K562 (cell line): ENCODE results near the gene UCKL1. TPM values are rescaled to one million over a fixed set of nuclear protein-coding genes. Genes with fewer than 3 reads are reported as not detected.

Experiments
- ATF1 ChIP-seq, 2 experiments: fragments of 450-650 bp in 1 of 2; IDR thresholded peaks; 2 replicates each; pipeline ENCODE4 v1.6.1; 2016; ENCODE audit warnings: missing compliant biosample characterization in 1 of 2, missing genetic modification characterization in 1 of 2
- CBX3 ChIP-seq, 2 experiments: IDR thresholded peaks; 1 replicate in 1 of 2; 2 replicates in 1 of 2; pipeline ENCODE4 v1.6.1; 2012; ENCODE audit warnings: inconsistent platforms in 2 of 2, low read length in 2 of 2, borderline replicate concordance in 1 of 2, control low read depth in 1 of 2
- EP300 ChIP-seq: IDR thresholded peaks from 2 replicates; pipeline ENCODE4 v1.6.1; 2012; ENCODE audit warnings: low read length, improper control_type of control experiment
- FIP1L1 ChIP-seq: fragments of 200-400 bp; formaldehyde crosslinking; IDR thresholded peaks from 2 replicates; pipeline ENCODE4 v1.6.1; 2018; ENCODE audit warnings: mild to moderate bottlenecking, low read depth, low read length; ENCODE audit not compliant: poor library complexity, severe bottlenecking
- MCM3 ChIP-seq: fragments of 450-650 bp; IDR thresholded peaks from 2 replicates; pipeline ENCODE4 v1.6.1; 2016
- NCOA2 ChIP-seq, 2 experiments: fragments of 450-650 bp; IDR thresholded peaks; 2 replicates each; pipeline ENCODE4 v1.6.1; 2018; ENCODE audit warnings: mild to moderate bottlenecking in 2 of 2, moderate library complexity in 1 of 2; ENCODE audit not compliant: partially characterized antibody in 2 of 2
- NONO ChIP-seq, 2 experiments: fragments of 200-400 bp in 1 of 2; fragments of 450-650 bp in 1 of 2; formaldehyde crosslinking in 1 of 2; IDR thresholded peaks; 2 replicates each; pipeline ENCODE4 v1.6.1; 2017; ENCODE audit warnings: low read depth in 2 of 2, mild to moderate bottlenecking in 2 of 2, moderate library complexity in 2 of 2, low read length in 1 of 2
- NR2C1 ChIP-seq, 2 experiments: fragments of 450-650 bp; IDR thresholded peaks; 2 replicates each; pipeline ENCODE4 v1.6.1; 2017; ENCODE audit warnings: mild to moderate bottlenecking in 2 of 2, antibody characterized with exemption in 1 of 2, inconsistent platforms in 1 of 2, missing compliant biosample characterization in 1 of 2, missing genetic modification characterization in 1 of 2
- RBM14 ChIP-seq: fragments of 200-400 bp; formaldehyde crosslinking; IDR thresholded peaks from 2 replicates; pipeline ENCODE4 v1.6.1; 2018; ENCODE audit warnings: low read depth, mild to moderate bottlenecking, low read length, moderate library complexity, borderline replicate concordance; ENCODE audit not compliant: insufficient read depth
- SMAD2 ChIP-seq: fragments of 150-350 bp; IDR thresholded peaks from 2 replicates; pipeline ENCODE4 v1.6.1; 2014; ENCODE audit warnings: low read depth, mild to moderate bottlenecking, low read length
- ZNF696 ChIP-seq: fragments of 250-450 bp; sonication (Bioruptor Pico); conservative IDR thresholded peaks from 2 replicates; pipeline ENCODE4 v1.4.0; 2020; ENCODE audit warnings: mild to moderate bottlenecking, moderate library complexity
- polyA plus RNA-seq, 8 experiments: library from polyadenylated mRNA; depleted of rRNA in 4 of 8; stranded (reverse) in 5 of 8; unstranded in 3 of 8; fragments of >200 nt; fragmentation: Nextera tagmentation in 2 of 8; fragmentation: Illumina TruSeq in 1 of 8; extraction: Ambion mirVana in 2 of 8; extraction: Trizol in 1 of 8; gene quantifications; 2 replicates each; pipeline versions ENCODE4 v1.2.1 to v1.2.3, GENCODE V29; 2011 to 2014; ENCODE audit warnings: inconsistent platforms in 1 of 8, missing spikeins in 1 of 8
- total RNA-seq, 7 experiments: library from RNA; depleted of rRNA in 6 of 7; stranded (reverse); fragments of >200 nt in 6 of 7; fragmentation: Illumina TruSeq in 2 of 7; extraction: Trizol in 2 of 7; gene quantifications; 2 replicates each; pipeline versions ENCODE4 v1.2.1 to v1.2.3, GENCODE V29; 2011 to 2021; ENCODE audit warnings: low replicate concordance in 1 of 7
- TF ChIP-seq, protein P1 (sequence below): fragments of 450-650 bp; IDR thresholded peaks from 2 replicates; pipeline ENCODE4 v1.6.1; 2016; ENCODE audit warnings: low read depth
- TF ChIP-seq, protein P2 (sequence below): sonication (generic); formaldehyde crosslinking; IDR thresholded peaks from 2 replicates; pipeline ENCODE4 v1.8.0; 2022; ENCODE audit warnings: mild to moderate bottlenecking, low read depth, missing genetic modification reagents
- TF ChIP-seq, protein P3 (sequence below): fragments of 250-450 bp; sonication (Bioruptor Pico); IDR thresholded peaks from 2 replicates; pipeline ENCODE4 v1.5.0; 2021

The UCKL1 gene
- total and polyA plus RNA-seq, 9 of the 15 experiments (the other 6 are each of a cell fraction or from before 2014, with no cell fraction given) = 3.1 to 52.8 (median 24.2) TPM

DNA sequence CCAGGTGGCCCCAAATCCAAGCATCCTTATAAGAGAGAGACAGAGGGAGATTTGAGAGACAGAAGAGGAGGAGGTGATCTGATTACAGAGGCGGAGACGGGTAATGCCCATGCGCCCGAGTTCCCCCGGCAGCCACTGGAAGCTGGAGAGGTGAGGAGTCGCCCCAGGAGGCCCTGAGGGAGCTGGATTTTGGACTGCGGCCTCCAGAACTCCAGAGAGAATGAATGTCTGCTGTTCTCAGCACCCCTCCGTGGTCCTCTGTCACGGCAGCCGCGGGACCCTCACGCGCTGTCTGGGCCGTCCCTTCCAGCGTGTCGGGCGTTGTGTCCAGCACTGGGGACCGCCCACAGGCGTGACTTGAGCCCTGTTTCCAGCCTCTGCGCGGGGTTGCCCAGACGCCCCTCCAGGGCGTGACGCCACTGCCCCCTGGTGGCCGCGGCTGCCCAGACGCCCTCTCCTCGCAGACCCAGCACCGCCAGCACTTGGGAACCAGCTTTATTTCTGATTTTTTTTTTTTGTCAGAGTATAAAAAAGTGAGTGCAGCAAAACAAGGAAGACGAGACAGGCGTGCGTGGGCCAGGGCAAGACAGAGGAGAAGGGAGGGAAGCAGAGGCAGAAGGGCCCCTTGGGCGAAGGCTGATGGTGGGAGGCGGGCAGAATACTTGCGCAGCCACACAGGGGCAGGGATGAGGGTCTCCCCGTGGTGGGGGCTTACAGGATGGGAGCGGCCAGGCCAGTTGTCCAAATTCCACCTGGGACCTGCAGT, 17.6 kb upstream of the UCKL1 start (continued):
- TF ChIP-seq, protein P1, sequence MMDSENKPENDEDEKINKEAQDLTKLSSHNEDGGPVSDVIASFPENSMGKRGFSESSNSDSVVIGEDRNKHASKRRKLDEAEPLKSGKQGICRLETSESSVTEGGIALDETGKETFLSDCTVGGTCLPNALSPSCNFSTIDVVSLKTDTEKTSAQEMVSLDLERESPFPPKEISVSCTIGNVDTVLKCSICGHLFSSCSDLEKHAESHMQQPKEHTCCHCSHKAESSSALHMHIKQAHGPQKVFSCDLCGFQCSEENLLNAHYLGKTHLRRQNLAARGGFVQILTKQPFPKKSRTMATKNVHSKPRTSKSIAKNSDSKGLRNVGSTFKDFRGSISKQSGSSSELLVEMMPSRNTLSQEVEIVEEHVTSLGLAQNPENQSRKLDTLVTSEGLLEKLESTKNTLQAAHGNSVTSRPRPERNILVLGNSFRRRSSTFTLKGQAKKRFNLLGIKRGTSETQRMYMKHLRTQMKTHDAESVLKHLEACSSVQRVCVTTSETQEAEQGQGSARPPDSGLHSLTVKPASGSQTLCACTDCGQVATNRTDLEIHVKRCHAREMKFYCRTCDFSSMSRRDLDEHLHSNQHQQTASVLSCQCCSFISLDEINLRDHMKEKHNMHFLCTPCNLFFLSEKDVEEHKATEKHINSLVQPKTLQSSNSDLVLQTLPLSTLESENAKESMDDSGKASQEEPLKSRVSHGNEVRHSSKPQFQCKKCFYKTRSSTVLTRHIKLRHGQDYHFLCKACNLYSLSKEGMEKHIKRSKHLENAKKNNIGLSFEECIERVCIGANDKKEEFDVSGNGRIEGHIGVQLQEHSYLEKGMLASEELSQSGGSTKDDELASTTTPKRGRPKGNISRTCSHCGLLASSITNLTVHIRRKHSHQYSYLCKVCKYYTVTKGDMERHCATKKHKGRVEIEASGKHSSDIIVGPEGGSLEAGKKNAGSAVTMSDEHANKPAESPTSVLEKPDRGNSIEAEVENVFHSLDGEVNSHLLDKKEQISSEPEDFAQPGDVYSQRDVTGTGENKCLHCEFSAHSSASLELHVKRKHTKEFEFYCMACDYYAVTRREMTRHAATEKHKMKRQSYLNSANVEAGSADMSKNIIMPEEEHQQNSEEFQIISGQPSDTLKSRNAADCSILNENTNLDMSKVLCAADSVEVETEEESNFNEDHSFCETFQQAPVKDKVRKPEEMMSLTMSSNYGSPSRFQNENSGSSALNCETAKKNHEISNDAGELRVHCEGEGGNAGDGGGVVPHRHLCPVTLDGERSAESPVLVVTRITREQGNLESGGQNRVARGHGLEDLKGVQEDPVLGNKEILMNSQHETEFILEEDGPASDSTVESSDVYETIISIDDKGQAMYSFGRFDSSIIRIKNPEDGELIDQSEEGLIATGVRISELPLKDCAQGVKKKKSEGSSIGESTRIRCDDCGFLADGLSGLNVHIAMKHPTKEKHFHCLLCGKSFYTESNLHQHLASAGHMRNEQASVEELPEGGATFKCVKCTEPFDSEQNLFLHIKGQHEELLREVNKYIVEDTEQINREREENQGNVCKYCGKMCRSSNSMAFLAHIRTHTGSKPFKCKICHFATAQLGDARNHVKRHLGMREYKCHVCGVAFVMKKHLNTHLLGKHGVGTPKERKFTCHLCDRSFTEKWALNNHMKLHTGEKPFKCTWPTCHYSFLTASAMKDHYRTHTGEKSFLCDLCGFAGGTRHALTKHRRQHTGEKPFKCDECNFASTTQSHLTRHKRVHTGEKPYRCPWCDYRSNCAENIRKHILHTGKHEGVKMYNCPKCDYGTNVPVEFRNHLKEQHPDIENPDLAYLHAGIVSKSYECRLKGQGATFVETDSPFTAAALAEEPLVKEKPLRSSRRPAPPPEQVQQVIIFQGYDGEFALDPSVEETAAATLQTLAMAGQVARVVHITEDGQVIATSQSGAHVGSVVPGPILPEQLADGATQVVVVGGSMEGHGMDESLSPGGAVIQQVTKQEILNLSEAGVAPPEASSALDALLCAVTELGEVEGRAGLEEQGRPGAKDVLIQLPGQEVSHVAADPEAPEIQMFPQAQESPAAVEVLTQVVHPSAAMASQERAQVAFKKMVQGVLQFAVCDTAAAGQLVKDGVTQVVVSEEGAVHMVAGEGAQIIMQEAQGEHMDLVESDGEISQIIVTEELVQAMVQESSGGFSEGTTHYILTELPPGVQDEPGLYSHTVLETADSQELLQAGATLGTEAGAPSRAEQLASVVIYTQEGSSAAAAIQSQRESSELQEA = no peak
- TF ChIP-seq, protein P2, sequence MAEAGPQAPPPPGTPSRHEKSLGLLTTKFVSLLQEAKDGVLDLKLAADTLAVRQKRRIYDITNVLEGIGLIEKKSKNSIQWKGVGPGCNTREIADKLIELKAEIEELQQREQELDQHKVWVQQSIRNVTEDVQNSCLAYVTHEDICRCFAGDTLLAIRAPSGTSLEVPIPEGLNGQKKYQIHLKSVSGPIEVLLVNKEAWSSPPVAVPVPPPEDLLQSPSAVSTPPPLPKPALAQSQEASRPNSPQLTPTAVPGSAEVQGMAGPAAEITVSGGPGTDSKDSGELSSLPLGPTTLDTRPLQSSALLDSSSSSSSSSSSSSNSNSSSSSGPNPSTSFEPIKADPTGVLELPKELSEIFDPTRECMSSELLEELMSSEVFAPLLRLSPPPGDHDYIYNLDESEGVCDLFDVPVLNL (CRISPR knock-in tag) = 0 out of 2 replicates have a peak, but pooled peaks have one; percentile 20
- peak; percentile 30; the same call in 1 of the 2 replicates for TF ChIP-seq EP300
- TF ChIP-seq ZNF696 = no peak
- no peak for TF ChIP-seq NR2C1 (IDR thresholded peaks at IDR 0.05)
- no peak for TF ChIP-seq NR2C1 (tag; IDR thresholded peaks at IDR 0.05)
- no peak for TF ChIP-seq MCM3
- TF ChIP-seq CBX3 (IDR thresholded peaks at IDR 0.05; ENCODE audit: borderline replicate concordance in 1 of 2, low read length in 2 of 2) = no peak; a peak in 1 of 3 replicates
- TF ChIP-seq, protein P3, sequence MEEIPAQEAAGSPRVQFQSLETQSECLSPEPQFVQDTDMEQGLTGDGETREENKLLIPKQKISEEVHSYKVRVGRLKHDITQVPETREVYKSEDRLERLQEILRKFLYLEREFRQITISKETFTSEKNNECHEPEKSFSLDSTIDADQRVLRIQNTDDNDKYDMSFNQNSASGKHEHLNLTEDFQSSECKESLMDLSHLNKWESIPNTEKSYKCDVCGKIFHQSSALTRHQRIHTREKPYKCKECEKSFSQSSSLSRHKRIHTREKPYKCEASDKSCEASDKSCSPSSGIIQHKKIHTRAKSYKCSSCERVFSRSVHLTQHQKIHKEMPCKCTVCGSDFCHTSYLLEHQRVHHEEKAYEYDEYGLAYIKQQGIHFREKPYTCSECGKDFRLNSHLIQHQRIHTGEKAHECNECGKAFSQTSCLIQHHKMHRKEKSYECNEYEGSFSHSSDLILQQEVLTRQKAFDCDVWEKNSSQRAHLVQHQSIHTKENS = no peak
- no peak for TF ChIP-seq ATF1 (CRISPR knock-in tag; IDR thresholded peaks at IDR 0.05)
- TF ChIP-seq ATF1 (tag; IDR thresholded peaks at IDR 0.05) = peak; percentile 50
- TF ChIP-seq SMAD2 = no peak
- peak; percentile 67 for TF ChIP-seq FIP1L1
- TF ChIP-seq NCOA2 (IDR thresholded peaks at IDR 0.05; ENCODE audit: partially characterized antibody in 2 of 2) = no peak
- no peak for TF ChIP-seq NONO (IDR thresholded peaks at IDR 0.05; ENCODE audit: low read depth in 2 of 2, low read length in 1 of 2)
- TF ChIP-seq RBM14 = no peak
